Activated B cell treated with CpG ODN at 0.5 μM for 24 hours (primary cell): ENCODE results near the gene SLC6A9. TPM values are rescaled to one million over a fixed set of nuclear protein-coding genes. Genes with fewer than 3 reads are reported as not detected.

Experiments used
- ATAC-seq: fragments of 200-7000 bp; cut with Tn5 transposase; one replicate; pipeline ENCODE4 v1.10.0; 2021; ENCODE audit warnings: low read depth, mild to moderate bottlenecking, moderate library complexity
- CTCF ChIA-PET: fragments of 350-600 bp; sonication (Branson Sonifier 250); formaldehyde crosslinking; loops from one replicate; lab custom pipeline; 2021; ENCODE audit warnings: antibody characterized with exemption; lab: Charles Lee
- POLR2A ChIA-PET: fragments of 350-600 bp; sonication (Branson Sonifier 250); formaldehyde crosslinking; loops from one replicate; lab custom pipeline; 2021; ENCODE audit warnings: antibody characterized with exemption; lab: Charles Lee
- DNase-seq: peaks from one replicate; pipeline ENCODE4 v3.0.0; 2022
- H3K27ac Mint-ChIP-seq: one replicate; pipeline ENCODE4 v1.8.0; 2020; ENCODE audit warnings: mixed read lengths
- H3K27me3 Mint-ChIP-seq: one replicate; pipeline ENCODE4 v1.8.0; 2021; ENCODE audit warnings: mixed read lengths
- H3K36me3 Mint-ChIP-seq: one replicate; pipeline ENCODE4 v1.8.0; 2021; ENCODE audit warnings: low read depth, mixed read lengths
- H3K4me1 Mint-ChIP-seq: one replicate; pipeline ENCODE4 v1.8.0; 2021; ENCODE audit warnings: mixed read lengths
- H3K4me3 Mint-ChIP-seq: one replicate; pipeline ENCODE4 v1.8.0; 2020; ENCODE audit warnings: mild to moderate bottlenecking, mixed read lengths
- H3K9me3 Mint-ChIP-seq: one replicate; pipeline ENCODE4 v1.8.0; 2020; ENCODE audit warnings: mixed read lengths
- intact Hi-C: fragments of 100-400 bp; cut with micrococcal nuclease; formaldehyde crosslinking; loops from one replicate; pipeline ENCODE4 v1.15.1; 2024
- total RNA-seq: library from RNA; stranded (reverse); gene quantifications from 2 replicates; pipeline ENCODE4 v1.2.3, GENCODE V29; 2022
- TF ChIP-seq, protein P1 (sequence below): fragments of 200-600 bp; IDR thresholded peaks from one replicate; pipeline ENCODE4 v1.8.0; 2022; ENCODE audit warnings: antibody characterized with exemption, mild to moderate bottlenecking

Gene SLC6A9
- total RNA-seq, 1 donor from 2014 or later: 10.4 TPM

DNA sequence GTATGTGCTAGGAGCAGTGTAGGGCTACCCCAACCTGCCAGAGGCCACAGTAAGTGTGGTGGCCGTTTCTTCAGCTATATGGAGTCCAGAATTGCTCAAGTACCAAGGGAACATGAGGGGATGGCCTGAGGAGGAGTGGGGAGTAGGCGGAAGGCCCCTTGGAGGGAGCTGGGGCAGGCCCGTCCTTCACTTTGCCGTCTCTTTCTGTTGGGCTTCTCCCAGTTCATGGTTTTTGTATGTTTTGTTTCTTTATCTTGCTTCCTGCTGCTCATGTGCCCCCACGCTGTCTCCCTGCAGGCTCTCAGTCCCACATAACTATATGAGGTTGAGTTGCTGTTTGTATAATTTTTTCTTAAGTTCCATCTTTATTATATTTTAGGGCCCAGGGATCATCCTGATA lies 67.4 kb downstream of the SLC6A9 start:
- ATAC-seq (no peak), DNase-seq (no peak)
- CTCF ChIA-PET: no interaction called here
- no peaks in the 10 kb centered on the region for H3K9me3 Mint-ChIP-seq
- POLR2A ChIA-PET: no interaction called here
- H3K4me3 Mint-ChIP-seq: no peak overlapping the region
- H3K4me1 Mint-ChIP-seq: no peaks in the 10 kb centered on the region
- no peak overlapping the region for H3K27ac Mint-ChIP-seq
- intact Hi-C loops: no loop called here
- TF ChIP-seq, protein P1, sequence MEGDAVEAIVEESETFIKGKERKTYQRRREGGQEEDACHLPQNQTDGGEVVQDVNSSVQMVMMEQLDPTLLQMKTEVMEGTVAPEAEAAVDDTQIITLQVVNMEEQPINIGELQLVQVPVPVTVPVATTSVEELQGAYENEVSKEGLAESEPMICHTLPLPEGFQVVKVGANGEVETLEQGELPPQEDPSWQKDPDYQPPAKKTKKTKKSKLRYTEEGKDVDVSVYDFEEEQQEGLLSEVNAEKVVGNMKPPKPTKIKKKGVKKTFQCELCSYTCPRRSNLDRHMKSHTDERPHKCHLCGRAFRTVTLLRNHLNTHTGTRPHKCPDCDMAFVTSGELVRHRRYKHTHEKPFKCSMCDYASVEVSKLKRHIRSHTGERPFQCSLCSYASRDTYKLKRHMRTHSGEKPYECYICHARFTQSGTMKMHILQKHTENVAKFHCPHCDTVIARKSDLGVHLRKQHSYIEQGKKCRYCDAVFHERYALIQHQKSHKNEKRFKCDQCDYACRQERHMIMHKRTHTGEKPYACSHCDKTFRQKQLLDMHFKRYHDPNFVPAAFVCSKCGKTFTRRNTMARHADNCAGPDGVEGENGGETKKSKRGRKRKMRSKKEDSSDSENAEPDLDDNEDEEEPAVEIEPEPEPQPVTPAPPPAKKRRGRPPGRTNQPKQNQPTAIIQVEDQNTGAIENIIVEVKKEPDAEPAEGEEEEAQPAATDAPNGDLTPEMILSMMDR: no peak
- peaks cover 26% of the 10 kb centered on the region for H3K36me3 Mint-ChIP-seq
- no peaks in the 10 kb centered on the region for H3K27me3 Mint-ChIP-seq

DNA sequence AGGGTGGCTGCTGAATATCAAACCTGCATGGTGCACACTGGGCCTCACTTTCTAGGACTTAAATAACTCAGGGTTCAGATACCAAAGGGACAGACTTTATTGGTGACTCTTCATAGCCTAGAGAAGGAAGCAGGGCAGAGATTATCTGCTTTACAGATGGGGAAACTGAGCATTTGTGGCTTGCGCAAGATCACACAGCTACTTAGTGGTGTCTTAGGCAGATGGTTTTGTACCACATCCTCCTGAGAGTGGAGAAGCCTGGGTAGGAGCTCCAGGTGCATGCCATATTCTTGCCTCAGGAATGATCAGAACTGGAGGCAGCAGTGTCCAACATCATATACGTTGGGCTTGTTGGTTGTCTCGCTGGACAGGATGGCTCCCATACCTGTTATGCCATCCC lies 68.3 kb downstream of the SLC6A9 start:
- no peaks in the 10 kb centered on the region for H3K27me3 Mint-ChIP-seq
- TF ChIP-seq, protein P1: no peak
- intact Hi-C loops: no loop called here
- H3K27ac Mint-ChIP-seq: no peak overlapping the region
- no peaks in the 10 kb centered on the region for H3K4me1 Mint-ChIP-seq
- no peak for ATAC-seq
- H3K9me3 Mint-ChIP-seq: no peaks in the 10 kb centered on the region
- DNase-seq: no peak
- POLR2A ChIA-PET: no interaction called here
- no peak overlapping the region for H3K4me3 Mint-ChIP-seq
- peaks cover 35% of the 10 kb centered on the region for H3K36me3 Mint-ChIP-seq
- CTCF ChIA-PET: no interaction called here

DNA sequence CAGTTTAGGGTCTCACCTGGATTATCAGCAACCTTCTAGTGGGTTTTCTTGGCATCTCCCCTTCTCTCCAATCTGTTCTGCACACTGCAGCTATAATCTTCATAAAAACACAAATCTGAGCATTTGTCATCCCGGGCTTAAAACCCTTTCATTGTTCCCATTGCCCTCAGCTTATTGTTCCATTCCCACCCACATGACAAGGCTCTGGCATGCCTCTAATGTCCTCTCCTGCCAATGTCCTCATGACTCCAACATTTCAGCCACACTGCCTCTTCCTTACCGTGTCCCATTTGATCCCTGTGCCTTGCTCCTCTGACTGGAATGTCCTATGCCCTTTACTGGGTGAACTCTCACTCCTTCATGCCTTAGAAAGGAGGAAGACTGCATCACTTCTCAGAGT lies 68.9 kb downstream of the SLC6A9 start:
- H3K9me3 Mint-ChIP-seq: no peaks in the 10 kb centered on the region
- intact Hi-C loops: no loop called here
- no peak overlapping the region for H3K4me3 Mint-ChIP-seq
- DNase-seq (no peak), ATAC-seq (no peak)
- no peak overlapping the region for H3K27ac Mint-ChIP-seq
- ChIA-PET CTCF (no interaction called here), POLR2A (no interaction called here)
- TF ChIP-seq, protein P1: no peak
- peaks cover 39% of the 10 kb centered on the region for H3K36me3 Mint-ChIP-seq
- H3K27me3 Mint-ChIP-seq: no peaks in the 10 kb centered on the region
- H3K4me1 Mint-ChIP-seq: no peaks in the 10 kb centered on the region

DNA sequence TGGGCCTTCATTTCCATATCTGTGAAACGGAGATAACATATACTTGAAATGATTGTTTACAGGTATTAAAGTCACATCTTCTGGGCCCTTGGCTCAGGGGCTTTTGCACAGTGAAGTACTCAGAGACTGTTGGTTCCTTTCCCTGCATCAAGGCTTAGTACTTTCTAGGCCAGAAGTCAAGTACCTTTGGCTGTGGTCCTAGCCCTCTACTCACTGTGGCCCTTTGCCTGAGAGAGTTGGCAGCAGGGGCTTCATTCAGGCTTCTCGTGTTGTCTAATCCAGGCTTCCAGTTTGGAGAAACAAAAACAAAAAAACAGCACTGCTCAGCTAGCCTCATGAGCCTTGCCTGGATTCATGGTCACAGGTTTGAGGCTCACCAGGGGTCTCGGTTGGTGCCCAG lies 69.6 kb downstream of the SLC6A9 start:
- ChIA-PET POLR2A (no interaction called here), CTCF (no interaction called here)
- Mint-ChIP-seq H3K4me1 (no peaks in the 10 kb centered on the region), H3K27ac (no peak overlapping the region), H3K4me3 (no peak overlapping the region), H3K9me3 (no peaks in the 10 kb centered on the region), H3K36me3 (peaks cover 43% of the 10 kb centered on the region), H3K27me3 (no peaks in the 10 kb centered on the region)
- DNase-seq (no peak), ATAC-seq (no peak)
- intact Hi-C loops: no loop called here
- TF ChIP-seq, protein P1: no peak

DNA sequence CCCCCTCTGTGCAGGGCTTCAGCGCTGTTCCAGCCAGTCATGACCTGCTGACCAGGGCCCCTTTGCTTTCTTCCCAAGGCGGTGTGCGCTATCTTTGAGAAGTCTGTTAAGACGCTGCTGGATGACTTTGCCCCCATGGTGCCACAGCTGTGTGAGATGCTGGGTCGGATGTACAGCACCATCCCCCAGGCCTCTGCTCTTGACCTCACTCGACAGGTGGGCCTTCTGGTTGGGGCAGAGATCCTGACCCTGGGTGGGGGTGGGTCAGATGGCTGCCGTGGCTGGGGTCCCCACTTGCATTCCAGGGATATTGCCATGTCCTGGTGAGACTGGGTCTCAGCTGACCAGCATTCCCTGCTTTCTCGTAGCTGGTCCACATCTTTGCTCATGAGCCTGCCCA lies 70.5 kb downstream of the SLC6A9 start:
- H3K36me3 Mint-ChIP-seq: peaks cover 43% of the 10 kb centered on the region
- H3K4me1 Mint-ChIP-seq: no peaks in the 10 kb centered on the region
- no peaks in the 10 kb centered on the region for H3K9me3 Mint-ChIP-seq
- intact Hi-C loops: no loop called here
- TF ChIP-seq, protein P1: no peak
- ATAC-seq: no peak
- DNase-seq: no peak
- no peak overlapping the region for H3K27ac Mint-ChIP-seq
- ChIA-PET POLR2A (no interaction called here), CTCF (no interaction called here)
- no peaks in the 10 kb centered on the region for H3K27me3 Mint-ChIP-seq
- H3K4me3 Mint-ChIP-seq: no peak overlapping the region
